T-cell (primary cell): ENCODE measurements around the gene ZNF662. TPM values are rescaled to one million over a fixed set of nuclear protein-coding genes. Genes with fewer than 3 reads are reported as not detected.

ENCODE experiments used
- ATAC-seq, 4 experiments: fragments of 200-7000 bp in 3 of 4; fragments of 150-1000 bp in 1 of 4; cut with Tn5 transposase; replicated peaks in 1 of 4; 1 replicate in 3 of 4; 2 replicates in 1 of 4; pipeline ENCODE4 v1.10.0; 2021; ENCODE audit warnings: moderate library complexity in 3 of 4, mild to moderate bottlenecking in 2 of 4, moderate number of reproducible peaks in 1 of 4
- CTCF ChIA-PET, 2 donors: fragments of 300-600 bp; sonication (Branson Sonifier 250); formaldehyde crosslinking; loops; one replicate each; lab custom pipeline; 2022; ENCODE audit warnings: antibody characterized with exemption in 2 of 2; lab: Charles Lee
- POLR2A ChIA-PET, 2 donors: fragments of 300-600 bp; sonication (Branson Sonifier 250); formaldehyde crosslinking; loops; one replicate each; lab custom pipeline; 2022; ENCODE audit warnings: antibody characterized with exemption in 2 of 2; lab: Charles Lee
- DNase-seq, 35 experiments: peaks; one replicate each; pipeline versions ENCODE4 v3.0.0 to v3.0.0-alpha.2; 2013 to 2023
- H3K27ac ChIP-seq: one replicate; pipeline ENCODE4 v1.5.1; 2013; ENCODE audit warnings: low read length
- H3K27me3 ChIP-seq, 2 experiments: replicated peaks in 1 of 2; 1 replicate in 1 of 2; 2 replicates in 1 of 2; pipeline versions ENCODE4 v1.6.1 to v1.7.0; 2013; ENCODE audit warnings: low read length in 1 of 2, mixed read lengths in 1 of 2; ENCODE audit not compliant: control insufficient read depth in 2 of 2, insufficient read depth in 2 of 2; ENCODE audit errors: extremely low read depth in 1 of 2
- H3K36me3 ChIP-seq, 2 donors: 1 replicate in 1 of 2; 2 replicates in 1 of 2; pipeline versions ENCODE4 v1.6.1 to v1.7.0; 2013; ENCODE audit warnings: low read length in 1 of 2; ENCODE audit not compliant: control insufficient read depth in 2 of 2, insufficient read depth in 1 of 2; ENCODE audit errors: extremely low read depth in 1 of 2
- H3K4me1 ChIP-seq, 2 experiments: 1 replicate in 1 of 2; 2 replicates in 1 of 2; pipeline versions ENCODE4 v1.6.1 to v1.7.0; 2013; ENCODE audit warnings: low read length in 2 of 2, mixed read lengths in 1 of 2; ENCODE audit not compliant: insufficient read depth in 2 of 2, control insufficient read depth in 1 of 2; ENCODE audit errors: extremely low read depth in 1 of 2
- H3K4me3 ChIP-seq, 2 donors: 1 replicate in 1 of 2; 2 replicates in 1 of 2; pipeline versions ENCODE4 v1.5.1 to v1.7.0; 2013; ENCODE audit warnings: mild to moderate bottlenecking in 2 of 2, low read length in 1 of 2, moderate library complexity in 1 of 2; ENCODE audit not compliant: control insufficient read depth in 1 of 2; ENCODE audit errors: extremely low read depth in 1 of 2
- H3K9me3 ChIP-seq: 2 replicates; pipeline ENCODE4 v1.7.0; 2013
- H3K27ac Mint-ChIP-seq, 2 donors: one replicate each; pipeline ENCODE4 v1.8.0; 2020 to 2021; ENCODE audit warnings: mild to moderate bottlenecking in 2 of 2, mixed read lengths in 2 of 2
- H3K27me3 Mint-ChIP-seq, 2 donors: one replicate each; pipeline ENCODE4 v1.8.0; 2021 to 2022; ENCODE audit warnings: mixed read lengths in 2 of 2
- H3K36me3 Mint-ChIP-seq: one replicate; pipeline ENCODE4 v1.8.0; 2021; ENCODE audit warnings: mixed read lengths
- H3K4me1 Mint-ChIP-seq, 3 donors: one replicate each; pipeline ENCODE4 v1.8.0; 2020 to 2022; ENCODE audit warnings: mixed read lengths in 3 of 3, mild to moderate bottlenecking in 1 of 3
- H3K4me3 Mint-ChIP-seq, 3 donors: one replicate each; pipeline ENCODE4 v1.8.0; 2020 to 2022; ENCODE audit warnings: mild to moderate bottlenecking in 3 of 3, mixed read lengths in 3 of 3, moderate library complexity in 3 of 3
- H3K9me3 Mint-ChIP-seq, 3 donors: one replicate each; pipeline ENCODE4 v1.8.0; 2020 to 2022; ENCODE audit warnings: mixed read lengths in 3 of 3
- WGBS: methylation state at CpG from one replicate; pipeline ENCODE4 v1.1.5; 2013; ENCODE audit warnings: missing lambda C conversion rate; ENCODE audit not compliant: insufficient coverage; 5-methylcytosine and 5-hydroxymethylcytosine counted together
- total RNA-seq, 35 experiments: library from RNA in 6 of 35; stranded (reverse) in 6 of 35; fragments of 120-200 nt in 1 of 35; gene quantifications; one replicate each; pipeline versions ENCODE4 v1.2.1 to v1.2.4 and lab custom pipeline; 2013 to 2026

ZNF662 gene
- total RNA-seq = 1 to 10 TPM in 4 of 5 donors, under 1 TPM in 1; 0.92 to 8.8 (median 3.7) TPM
- total RNA-seq (2013) = 3.5 TPM
- 0.21 to 15.2 (median 2.0) reads per million in 29 experiments for total RNA-seq (lab: John Stamatoyannopoulos, UW)

- H3K27me3 Mint-ChIP-seq = peaks cover 32 to 41% of the 10 kb centered on the region in 2 donors
- DNase-seq = peak in 21 of 35 experiments; percentile 3 to 45 (median 16)
- H3K4me3 ChIP-seq = peak within 1 kb of the TSS; percentile 33 to 60
Measured at GRCh38 chr3:42906070-42906847, at the start of gene ZNF662. Gene ZNF662 (plus strand): TSS chr3:42906142. CDS start chr3:42908115, 1,973 bp downstream.

GRCh38 chr3:42856544-42856943, 49.4 kb upstream of the ZNF662 start:
- Histone ChIP-seq H3K4me1 (no peaks in the 10 kb centered on the region), H3K4me3 (no peak overlapping the region), H3K27ac (no peak overlapping the region), H3K36me3 (no peaks in the 10 kb centered on the region), H3K27me3 (peaks cover 0 to 4% of the 10 kb centered on the region in 2 experiments), H3K9me3 (no peaks in the 10 kb centered on the region)
- Mint-ChIP-seq H3K36me3 (peaks cover 6% of the 10 kb centered on the region), H3K4me3 (no peak overlapping the region), H3K9me3 (no peaks in the 10 kb centered on the region), H3K27ac (no peak overlapping the region), H3K27me3 (peaks cover 27 to 31% of the 10 kb centered on the region in 2 donors), H3K4me1 (no peaks in the 10 kb centered on the region)
- no peak for ATAC-seq
- POLR2A ChIA-PET = no interaction called here
- 100% methylated on average over 1 of the region's 3 CpGs for WGBS
- CTCF ChIA-PET = no interaction called here
- no peak for DNase-seq

More at GRCh38 chr3:42906070-42906847, at the start of gene ZNF662:
- Mint-ChIP-seq H3K9me3 (peaks cover 4 to 18% (median 11%) of the 10 kb centered on the region in 3 donors), H3K4me1 (peaks cover 13 to 19% (median 15%) of the 10 kb centered on the region in 3 donors), H3K36me3 (peaks cover 18% of the 10 kb centered on the region), H3K27ac (peak within 1 kb of the TSS; percentile 30 to 74), H3K4me3 (peak within 1 kb of the TSS; percentile 65 to 88 (median 76))
- POLR2A ChIA-PET = no interaction called here
- CTCF ChIA-PET = interaction anchor here in 1 of 2 donors (0.6 kb wide), 1 partner anchor 480 kb away, joined by 3 read pairs; no protein-coding TSS in a partner anchor
- 14% methylated on average over 54 of the region's 59 CpGs for WGBS
- H3K4me1 ChIP-seq = peaks cover 0 to 14% of the 10 kb centered on the region in 2 experiments
- ATAC-seq = peak; percentile 70 to 86 (median 79)
- no peaks in the 10 kb centered on the region for H3K9me3 ChIP-seq
- H3K27ac ChIP-seq = no peak within 1 kb of the TSS
- peaks cover 0 to 27% of the 10 kb centered on the region in 2 experiments for H3K27me3 ChIP-seq
- no peaks in the 10 kb centered on the region for H3K36me3 ChIP-seq

GRCh38 chr3:42864321-42864950, 41.5 kb upstream of the ZNF662 start:
- H3K4me1 Mint-ChIP-seq = no peaks in the 10 kb centered on the region
- 94% methylated on average over 14 of the region's 15 CpGs for WGBS

GRCh38 chr3:42865256-42865655, 40.7 kb upstream of the ZNF662 start:
- ATAC-seq (no peak), DNase-seq (no peak)
- Mint-ChIP-seq H3K9me3 (no peaks in the 10 kb centered on the region), H3K4me3 (no peak overlapping the region), H3K4me1 (no peaks in the 10 kb centered on the region), H3K27me3 (peaks cover 2 to 5% of the 10 kb centered on the region in 2 donors), H3K36me3 (no peaks in the 10 kb centered on the region), H3K27ac (no peak overlapping the region)
- Histone ChIP-seq H3K9me3 (no peaks in the 10 kb centered on the region), H3K27me3 (peaks cover 0 to under 1% of the 10 kb centered on the region in 2 experiments), H3K27ac (no peak overlapping the region), H3K4me1 (no peaks in the 10 kb centered on the region), H3K36me3 (no peaks in the 10 kb centered on the region), H3K4me3 (no peak overlapping the region)
- ChIA-PET POLR2A (no interaction called here), CTCF (no interaction called here)
- WGBS = 91% methylated on average over 8 of the region's 8 CpGs

More at GRCh38 chr3:42864321-42864950, 41.5 kb upstream of the ZNF662 start:
- Mint-ChIP-seq H3K9me3 (no peaks in the 10 kb centered on the region), H3K4me3 (no peak overlapping the region), H3K27me3 (peaks cover 5 to 7% of the 10 kb centered on the region in 2 donors), H3K27ac (no peak overlapping the region), H3K36me3 (no peaks in the 10 kb centered on the region)
- DNase-seq (no peak), ATAC-seq (no peak)
- Histone ChIP-seq H3K4me3 (no peak overlapping the region), H3K27me3 (no peaks in the 10 kb centered on the region), H3K27ac (no peak overlapping the region), H3K4me1 (no peaks in the 10 kb centered on the region), H3K36me3 (no peaks in the 10 kb centered on the region), H3K9me3 (no peaks in the 10 kb centered on the region)
- ChIA-PET POLR2A (no interaction called here), CTCF (no interaction called here)

- Mint-ChIP-seq H3K4me3 (no peak overlapping the region), H3K27me3 (peaks cover 0 to under 1% of the 10 kb centered on the region in 2 donors), H3K36me3 (no peaks in the 10 kb centered on the region), H3K9me3 (no peaks in the 10 kb centered on the region), H3K27ac (no peak overlapping the region), H3K4me1 (no peaks in the 10 kb centered on the region)
- no peaks in the 10 kb centered on the region for H3K36me3 ChIP-seq
- H3K27ac ChIP-seq = no peak overlapping the region
- ATAC-seq (no peak), DNase-seq (no peak)
- ChIA-PET POLR2A (interaction anchor here in 1 of 2 donors (0.6 kb wide), 1 partner anchor 275 kb away, joined by 5 read pairs; no protein-coding TSS in a partner anchor), CTCF (interaction anchor here in 1 of 2 donors (0.8 kb wide), 1 partner anchor 10 kb away, joined by 3 read pairs; no protein-coding TSS in a partner anchor)
- H3K27me3 ChIP-seq = peaks cover 0 to 12% of the 10 kb centered on the region in 2 experiments
- H3K9me3 ChIP-seq = no peaks in the 10 kb centered on the region
- no peaks in the 10 kb centered on the region for H3K4me1 ChIP-seq
- WGBS = 83% methylated on average over 6 of the region's 7 CpGs
- no peak overlapping the region for H3K4me3 ChIP-seq
Measured at GRCh38 chr3:42867138-42867537, 38.8 kb upstream of the ZNF662 start.

GRCh38 chr3:42868841-42869240, 37.1 kb upstream of the ZNF662 start:
- Mint-ChIP-seq H3K27ac (no peak overlapping the region), H3K4me3 (no peak overlapping the region), H3K27me3 (peaks cover 0 to 6% of the 10 kb centered on the region in 2 donors), H3K36me3 (no peaks in the 10 kb centered on the region), H3K9me3 (no peaks in the 10 kb centered on the region), H3K4me1 (no peaks in the 10 kb centered on the region)
- peaks cover 0 to 17% of the 10 kb centered on the region in 2 experiments for H3K27me3 ChIP-seq
- no peaks in the 10 kb centered on the region for H3K4me1 ChIP-seq
- H3K27ac ChIP-seq = no peak overlapping the region
- ChIA-PET POLR2A (no interaction called here), CTCF (interaction anchor here in 1 of 2 donors (0.6 kb wide), 1 partner anchor 9 kb away, joined by 3 read pairs; no protein-coding TSS in a partner anchor)
- 100% methylated on average over 1 of the region's 5 CpGs for WGBS
- no peaks in the 10 kb centered on the region for H3K9me3 ChIP-seq
- no peak overlapping the region for H3K4me3 ChIP-seq
- no peaks in the 10 kb centered on the region for H3K36me3 ChIP-seq
- ATAC-seq = no peak
- DNase-seq = no peak
